Astrocyte of the spinal cord (primary cell): Measurements from ENCODE around the gene PAPSS2.

Experiments
- DNase-seq: peaks from one replicate; pipeline ENCODE4 v3.0.0; 2011; ENCODE audit warnings: low read depth, low spot score
- H3K4me3 ChIP-seq: 2 replicates; pipeline ENCODE4 v1.5.1; 2011; ENCODE audit warnings: low read depth, mild to moderate bottlenecking, low read length, moderate library complexity
- CTCF ChIP-seq: IDR thresholded peaks from 2 replicates; pipeline ENCODE4 v1.5.1; 2012; ENCODE audit warnings: low read depth, mild to moderate bottlenecking, low read length, inconsistent platforms
- in situ Hi-C: cut with HindIII; loops from 2 replicates; pipeline ENCODE4 v1.10.0; 2017; ENCODE audit warnings: low sequenced_read_pairs

The PAPSS2 gene

DNA sequence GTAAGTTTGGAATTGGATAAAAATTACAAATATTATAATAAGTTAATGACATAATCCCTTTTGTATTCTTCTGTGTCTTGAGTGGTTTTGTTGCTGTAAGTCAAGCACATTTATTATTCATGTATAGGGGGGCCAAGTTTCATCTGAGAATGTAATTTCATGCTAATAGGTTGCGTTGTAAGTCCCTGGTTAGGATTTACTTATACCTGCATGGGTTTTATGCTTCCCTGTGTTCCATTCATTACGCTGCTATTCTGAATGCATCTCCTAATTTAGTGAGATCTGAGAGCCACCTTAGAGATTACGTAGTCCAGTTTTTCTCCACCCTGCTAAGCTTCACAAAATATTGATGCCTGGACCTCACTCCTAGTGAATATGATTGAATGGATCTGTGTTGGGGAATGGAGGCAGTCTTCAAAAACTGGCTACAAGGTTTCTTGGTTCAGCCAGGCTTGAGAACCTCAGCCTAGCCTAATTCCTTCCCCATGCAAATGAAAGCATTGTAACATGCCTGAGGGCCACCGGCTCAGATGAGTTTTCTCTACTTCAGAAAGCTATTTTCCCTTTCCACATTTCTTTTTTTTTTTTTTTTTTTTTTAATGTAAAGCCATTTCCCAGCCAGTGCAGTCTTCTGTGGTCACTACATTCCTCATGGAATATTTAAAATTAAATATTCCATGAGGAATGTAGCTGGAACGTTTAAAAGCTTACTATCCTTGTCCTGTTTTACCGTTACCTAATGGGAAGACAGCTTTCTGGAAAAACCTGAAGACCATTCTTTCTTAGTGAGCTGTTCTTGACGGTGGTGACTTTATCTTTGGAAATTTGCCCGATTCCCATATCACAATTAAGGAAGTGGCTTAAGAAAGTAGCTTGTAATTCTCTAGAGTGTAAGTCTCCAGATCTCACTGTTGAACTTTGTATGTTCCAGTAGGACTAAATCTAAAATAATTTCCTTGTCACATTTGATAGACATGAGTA is 16.0 kb downstream of the PAPSS2 start:
- peak; percentile 79 for DNase-seq
- no peak for TF ChIP-seq CTCF
- no peak overlapping the region for H3K4me3 ChIP-seq
- in situ Hi-C loops: no loop called here

- no peak for TF ChIP-seq CTCF
- no peak for DNase-seq
- in situ Hi-C loops: no loop called here
- no peak overlapping the region for H3K4me3 ChIP-seq
These were observed 17.9 kb downstream of the PAPSS2 start for GRCh38 chr10:87677595-87677994.

DNA sequence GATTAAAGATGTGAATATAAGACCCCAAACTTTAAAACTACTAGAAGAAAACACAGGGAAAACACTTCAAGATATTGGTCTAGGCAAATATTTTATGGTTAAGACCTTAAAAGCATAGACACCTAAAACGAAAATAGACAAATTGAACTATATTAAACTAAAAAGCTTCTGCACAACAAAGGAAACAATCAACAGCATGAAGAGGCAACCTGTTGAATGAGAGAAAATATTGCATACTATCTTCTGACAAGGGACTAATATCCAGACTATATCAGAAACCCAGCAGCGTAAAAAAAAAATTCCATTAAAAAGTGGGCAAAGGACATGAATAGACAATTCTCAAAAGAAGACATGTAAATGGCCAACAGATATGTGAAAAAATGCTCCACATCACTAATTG is 18.6 kb downstream of the PAPSS2 start:
- TF ChIP-seq CTCF: no peak
- H3K4me3 ChIP-seq: no peak overlapping the region
- in situ Hi-C loops: no loop called here
- DNase-seq: no peak

GRCh38 chr10:87683356-87683755 is 23.7 kb downstream of the PAPSS2 start:
- in situ Hi-C loops: no loop called here

DNA sequence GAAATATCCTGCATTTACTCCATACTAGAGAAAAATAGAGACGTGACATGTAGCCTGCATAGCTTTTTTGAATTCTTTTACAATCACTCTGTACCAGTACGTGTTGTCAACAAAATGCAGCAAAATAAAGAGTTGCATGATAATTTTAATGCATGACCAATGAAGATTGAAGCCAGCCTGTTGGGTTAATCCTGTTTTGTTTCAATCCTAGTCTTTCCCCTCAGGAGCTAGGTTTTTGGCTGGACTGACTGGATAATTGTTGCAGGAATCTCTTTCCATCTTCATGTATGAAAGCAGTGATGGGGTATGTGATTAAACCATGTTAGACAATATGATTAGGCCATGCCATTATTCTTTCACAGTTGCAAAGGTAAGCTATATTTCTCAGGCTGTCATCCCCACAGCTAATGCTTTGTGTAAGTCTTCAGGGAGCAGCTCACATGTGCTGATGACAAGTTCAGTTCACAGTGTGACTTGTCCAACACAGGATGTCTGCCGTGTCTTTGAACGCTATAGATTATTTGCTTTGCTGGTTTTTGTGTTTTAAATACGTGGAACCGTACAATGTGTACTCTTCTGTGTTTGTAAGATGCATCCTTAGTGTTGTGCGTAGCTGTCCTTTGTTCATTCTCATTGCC is 24.4 kb downstream of the PAPSS2 start:
- H3K4me3 ChIP-seq: no peak overlapping the region
- no peak for DNase-seq
- TF ChIP-seq CTCF: no peak
- in situ Hi-C loops: no loop called here

More at GRCh38 chr10:87683356-87683755, 23.7 kb downstream of the PAPSS2 start:
- no peak overlapping the region for H3K4me3 ChIP-seq
- DNase-seq: no peak
- no peak for TF ChIP-seq CTCF

GRCh38 chr10:87685832-87686574 is 26.3 kb downstream of the PAPSS2 start:
- no peak for DNase-seq
- in situ Hi-C loops: no loop called here
- no peak overlapping the region for H3K4me3 ChIP-seq
- no peak for TF ChIP-seq CTCF
